Transverse colon (tissue), 4 donors: ENCODE measurements around the gene HEATR9. TPM values are rescaled to one million over a fixed set of nuclear protein-coding genes. Genes with fewer than 3 reads are reported as not detected.

ENCODE experiments used
- DNase-seq: peaks from one replicate; pipeline ENCODE4 v3.0.0-alpha.2; 2019
- H3K27ac ChIP-seq, 4 donors: fragments of 200-600 bp; sonication (generic); 2 replicates each; pipeline ENCODE4 v1.5.1; 2016 to 2018; ENCODE audit warnings: inconsistent platforms in 4 of 4
- H3K27me3 ChIP-seq: fragments of 200-600 bp; sonication (generic); 2 replicates; pipeline ENCODE4 v1.5.1; 2017; ENCODE audit warnings: inconsistent platforms
- H3K36me3 ChIP-seq, 4 donors: fragments of 200-600 bp; sonication (generic); 2 replicates each; pipeline ENCODE4 v1.5.1; 2017 to 2019; ENCODE audit warnings: inconsistent platforms in 4 of 4
- H3K4me1 ChIP-seq, 4 donors: fragments of 200-600 bp; sonication (generic); 2 replicates each; pipeline ENCODE4 v1.5.1; 2017 to 2020; ENCODE audit warnings: inconsistent platforms in 4 of 4
- H3K4me3 ChIP-seq, 4 donors: fragments of 200-600 bp; sonication (generic); 1 replicate in 1 of 4; 2 replicates in 3 of 4; pipeline versions ENCODE4 v1.5.1 to v1.6.1; 2017 to 2019; ENCODE audit warnings: inconsistent platforms in 4 of 4
- H3K9me3 ChIP-seq, 2 donors: fragments of 200-600 bp; sonication (generic); 2 replicates each; pipeline ENCODE4 v1.5.1; 2017 to 2019; ENCODE audit warnings: inconsistent platforms in 2 of 2
- EP300 ChIP-seq: sonication (generic); formaldehyde crosslinking; IDR thresholded peaks from one replicate; pipeline ENCODE4 v1.6.1; 2017; ENCODE audit warnings: antibody characterized with exemption, low read depth
- POLR2A ChIP-seq: fragments of 450-650 bp; IDR thresholded peaks from one replicate; pipeline ENCODE4 v1.6.1; 2016; ENCODE audit warnings: antibody characterized with exemption, mild to moderate bottlenecking, moderate library complexity
- POLR2AphosphoS5 ChIP-seq, 3 donors: sonication (generic); formaldehyde crosslinking; IDR thresholded peaks; one replicate each; pipeline ENCODE4 v1.6.1; 2016; ENCODE audit warnings: antibody characterized with exemption in 3 of 3
- WGBS, 2 donors: methylation state at CpG; one replicate each; pipeline ENCODE4 v1.1.5; 2018; ENCODE audit warnings: low coverage in 1 of 2; 5-methylcytosine and 5-hydroxymethylcytosine counted together
- in situ Hi-C, 4 donors: fragments of 200-750 bp; cut with MboI; loops; one replicate each; pipeline versions ENCODE4 v1.15.0 to v1.15.1; 2017; ENCODE audit warnings: low sequenced_read_pairs in 3 of 4, low pct_ligation_motif_present in 1 of 4, low pct_unique_long_range_greater_than_20kb in 1 of 4
- intact Hi-C: fragments of 100-400 bp; cut with DNase I; formaldehyde crosslinking; loops from one replicate; pipeline ENCODE4 v1.15.1; 2023; ENCODE audit warnings: low total_unique reads
- total RNA-seq, 4 donors: library from RNA; depleted of rRNA; stranded (reverse); fragments of >200 nt; gene quantifications; one replicate each; pipeline ENCODE4 v1.1.0, GENCODE V29; 2016
- TF ChIP-seq, protein P1 (sequence below), 5 experiments: fragments of 200-600 bp in 3 of 5; fragments of 450-650 bp in 2 of 5; sonication (generic) in 3 of 5; IDR thresholded peaks; 1 replicate in 2 of 5; 2 replicates in 3 of 5; pipeline ENCODE4 v1.5.1; 2016 to 2017; ENCODE audit warnings: antibody characterized with exemption in 5 of 5, inconsistent platforms in 3 of 5, mild to moderate bottlenecking in 2 of 5, moderate library complexity in 1 of 5

Gene HEATR9
- total RNA-seq, 4 donors from 2014 or later: not detected

- Histone ChIP-seq H3K27me3 (no peaks in the 10 kb centered on the region), H3K27ac (no peak overlapping the region), H3K9me3 (no peaks in the 10 kb centered on the region), H3K4me1 (no peaks in the 10 kb centered on the region), H3K36me3 (peaks cover 0 to 96% (median 47%) of the 10 kb centered on the region in 4 donors), H3K4me3 (no peak overlapping the region)
- WGBS, 2 donors: 83 to 86% methylated on average over 3 to 4 of the region's 4 CpGs
- TF ChIP-seq POLR2AphosphoS5 (IDR thresholded peaks at IDR 0.05) (no peak), EP300 (no peak), POLR2A (no peak)
- TF ChIP-seq, protein P1, sequence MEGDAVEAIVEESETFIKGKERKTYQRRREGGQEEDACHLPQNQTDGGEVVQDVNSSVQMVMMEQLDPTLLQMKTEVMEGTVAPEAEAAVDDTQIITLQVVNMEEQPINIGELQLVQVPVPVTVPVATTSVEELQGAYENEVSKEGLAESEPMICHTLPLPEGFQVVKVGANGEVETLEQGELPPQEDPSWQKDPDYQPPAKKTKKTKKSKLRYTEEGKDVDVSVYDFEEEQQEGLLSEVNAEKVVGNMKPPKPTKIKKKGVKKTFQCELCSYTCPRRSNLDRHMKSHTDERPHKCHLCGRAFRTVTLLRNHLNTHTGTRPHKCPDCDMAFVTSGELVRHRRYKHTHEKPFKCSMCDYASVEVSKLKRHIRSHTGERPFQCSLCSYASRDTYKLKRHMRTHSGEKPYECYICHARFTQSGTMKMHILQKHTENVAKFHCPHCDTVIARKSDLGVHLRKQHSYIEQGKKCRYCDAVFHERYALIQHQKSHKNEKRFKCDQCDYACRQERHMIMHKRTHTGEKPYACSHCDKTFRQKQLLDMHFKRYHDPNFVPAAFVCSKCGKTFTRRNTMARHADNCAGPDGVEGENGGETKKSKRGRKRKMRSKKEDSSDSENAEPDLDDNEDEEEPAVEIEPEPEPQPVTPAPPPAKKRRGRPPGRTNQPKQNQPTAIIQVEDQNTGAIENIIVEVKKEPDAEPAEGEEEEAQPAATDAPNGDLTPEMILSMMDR (IDR thresholded peaks at IDR 0.05): no peak
- no peak for DNase-seq
- in situ Hi-C loops (no loop called here), intact Hi-C loops (no loop called here)
Measured at GRCh38 chr17:35841505-35841904, 27.2 kb downstream of the HEATR9 start.

GRCh38 chr17:35841101-35841500 lies 27.6 kb downstream of the HEATR9 start:
- Histone ChIP-seq H3K4me1 (no peaks in the 10 kb centered on the region), H3K27me3 (no peaks in the 10 kb centered on the region), H3K4me3 (no peak overlapping the region), H3K9me3 (no peaks in the 10 kb centered on the region), H3K27ac (no peak overlapping the region), H3K36me3 (peaks cover 0 to 96% (median 48%) of the 10 kb centered on the region in 4 donors)
- in situ Hi-C loops (no loop called here), intact Hi-C loops (no loop called here)
- no peak for DNase-seq
- TF ChIP-seq POLR2A (no peak), POLR2AphosphoS5 (IDR thresholded peaks at IDR 0.05) (no peak), EP300 (no peak)
- TF ChIP-seq, protein P1 (IDR thresholded peaks at IDR 0.05): no peak
- WGBS, 2 donors: 89 to 96% methylated on average over 3 of the region's 3 CpGs

DNA sequence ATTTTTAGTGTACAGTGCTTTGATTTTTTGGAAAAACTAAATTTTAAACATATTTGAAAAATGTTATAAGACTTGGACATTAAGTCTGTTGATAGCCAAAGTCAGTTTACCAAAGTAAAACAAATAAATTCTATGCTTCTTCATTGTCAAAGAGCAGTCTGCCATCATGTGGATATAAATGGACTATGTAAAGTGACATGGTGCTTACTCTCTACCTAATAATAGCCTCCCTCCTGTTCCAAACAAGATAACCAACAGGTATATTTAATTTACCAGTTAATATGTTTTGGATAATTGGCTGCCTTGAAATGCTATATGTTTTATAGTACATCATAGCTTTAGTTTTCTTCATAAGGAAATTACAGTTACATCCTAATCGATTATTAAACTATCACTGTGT lies 43.5 kb downstream of the HEATR9 start:
- in situ Hi-C loops: no loop called here
- no peaks in the 10 kb centered on the region for H3K27me3 ChIP-seq
- 98 to 100% methylated on average over 1 of the region's 1 CpG for WGBS, 2 donors
- H3K9me3 ChIP-seq: no peaks in the 10 kb centered on the region
- DNase-seq: no peak
- peaks cover 0 to 67% (median 32%) of the 10 kb centered on the region in 4 donors for H3K36me3 ChIP-seq
- no peak overlapping the region for H3K27ac ChIP-seq
- intact Hi-C loops: no loop called here
- TF ChIP-seq, protein P1 (IDR thresholded peaks at IDR 0.05): no peak
- TF ChIP-seq EP300: no peak
- no peak for TF ChIP-seq POLR2A
- H3K4me1 ChIP-seq: no peaks in the 10 kb centered on the region
- H3K4me3 ChIP-seq: no peak overlapping the region

GRCh38 chr17:35821308-35821707 lies 47.4 kb downstream of the HEATR9 start:
- Histone ChIP-seq H3K27ac (no peak overlapping the region), H3K27me3 (no peaks in the 10 kb centered on the region), H3K4me1 (peaks cover 0 to 14% (median 7%) of the 10 kb centered on the region in 4 donors), H3K4me3 (no peak overlapping the region), H3K36me3 (peaks cover 0 to 79% (median 34%) of the 10 kb centered on the region in 4 donors), H3K9me3 (no peaks in the 10 kb centered on the region)
- intact Hi-C loops: no loop called here
- TF ChIP-seq POLR2AphosphoS5 (IDR thresholded peaks at IDR 0.05) (no peak), EP300 (no peak), POLR2A (no peak)
- TF ChIP-seq, protein P1 (IDR thresholded peaks at IDR 0.05): no peak
- 90 to 94% methylated on average over 2 of the region's 2 CpGs for WGBS, 2 donors
- DNase-seq: no peak
- in situ Hi-C loops: no loop called here
